Activated B cell treated with CpG ODN at 0.5 μM for 24 hours (primary cell): ENCODE measurements around the gene CPEB4. TPM values are rescaled to one million over a fixed set of nuclear protein-coding genes. Genes with fewer than 3 reads are reported as not detected.

ENCODE experiments used
- ATAC-seq: fragments of 200-7000 bp; cut with Tn5 transposase; one replicate; pipeline ENCODE4 v1.10.0; 2021; ENCODE audit warnings: low read depth, mild to moderate bottlenecking, moderate library complexity
- CTCF ChIA-PET: fragments of 350-600 bp; sonication (Branson Sonifier 250); formaldehyde crosslinking; loops from one replicate; lab custom pipeline; 2021; ENCODE audit warnings: antibody characterized with exemption; lab: Charles Lee
- POLR2A ChIA-PET: fragments of 350-600 bp; sonication (Branson Sonifier 250); formaldehyde crosslinking; loops from one replicate; lab custom pipeline; 2021; ENCODE audit warnings: antibody characterized with exemption; lab: Charles Lee
- DNase-seq: peaks from one replicate; pipeline ENCODE4 v3.0.0; 2022
- H3K27ac Mint-ChIP-seq: one replicate; pipeline ENCODE4 v1.8.0; 2020; ENCODE audit warnings: mixed read lengths
- H3K27me3 Mint-ChIP-seq: one replicate; pipeline ENCODE4 v1.8.0; 2021; ENCODE audit warnings: mixed read lengths
- H3K36me3 Mint-ChIP-seq: one replicate; pipeline ENCODE4 v1.8.0; 2021; ENCODE audit warnings: low read depth, mixed read lengths
- H3K4me1 Mint-ChIP-seq: one replicate; pipeline ENCODE4 v1.8.0; 2021; ENCODE audit warnings: mixed read lengths
- H3K4me3 Mint-ChIP-seq: one replicate; pipeline ENCODE4 v1.8.0; 2020; ENCODE audit warnings: mild to moderate bottlenecking, mixed read lengths
- H3K9me3 Mint-ChIP-seq: one replicate; pipeline ENCODE4 v1.8.0; 2020; ENCODE audit warnings: mixed read lengths
- CTCF ChIP-seq: fragments of 200-600 bp; IDR thresholded peaks from one replicate; pipeline ENCODE4 v1.8.0; 2022; ENCODE audit warnings: antibody characterized with exemption, mild to moderate bottlenecking
- intact Hi-C: fragments of 100-400 bp; cut with micrococcal nuclease; formaldehyde crosslinking; loops from one replicate; pipeline ENCODE4 v1.15.1; 2024
- total RNA-seq: library from RNA; stranded (reverse); gene quantifications from 2 replicates; pipeline ENCODE4 v1.2.3, GENCODE V29; 2022

The CPEB4 gene
- total RNA-seq, 1 donor from 2014 or later, result 30.0 TPM

DNA sequence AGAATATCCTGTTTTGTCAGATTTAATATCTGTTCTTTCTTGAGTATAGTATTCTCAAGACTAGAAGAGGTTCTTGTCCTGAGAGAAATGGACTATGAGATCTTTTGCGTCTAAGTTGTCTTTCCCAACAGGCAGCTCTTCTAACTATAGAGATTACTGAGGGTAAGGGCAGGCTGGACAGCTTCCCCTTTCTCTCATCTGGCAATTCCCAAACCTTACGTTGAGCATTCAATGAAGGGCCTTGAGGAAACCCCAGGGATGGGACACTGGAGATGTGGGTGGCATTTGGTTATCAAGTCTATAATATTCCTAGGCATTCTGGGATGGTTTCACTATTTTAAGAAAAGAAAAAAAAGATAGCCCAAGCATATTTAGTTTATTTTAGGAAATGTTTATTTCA lies 72.8 kb downstream of the CPEB4 start:
- intact Hi-C loops, result no loop called here
- Mint-ChIP-seq H3K4me3 (no peak overlapping the region), H3K4me1 (no peaks in the 10 kb centered on the region), H3K27me3 (no peaks in the 10 kb centered on the region), H3K9me3 (no peaks in the 10 kb centered on the region), H3K36me3 (peaks cover 16% of the 10 kb centered on the region), H3K27ac (no peak overlapping the region)
- TF ChIP-seq CTCF, result no peak
- no peak for DNase-seq
- no peak for ATAC-seq
- POLR2A ChIA-PET, result no interaction called here
- CTCF ChIA-PET, result interaction anchor here (2.5 kb wide), 1 partner anchor 345 kb away, joined by 6 read pairs; no protein-coding TSS in a partner anchor

DNA sequence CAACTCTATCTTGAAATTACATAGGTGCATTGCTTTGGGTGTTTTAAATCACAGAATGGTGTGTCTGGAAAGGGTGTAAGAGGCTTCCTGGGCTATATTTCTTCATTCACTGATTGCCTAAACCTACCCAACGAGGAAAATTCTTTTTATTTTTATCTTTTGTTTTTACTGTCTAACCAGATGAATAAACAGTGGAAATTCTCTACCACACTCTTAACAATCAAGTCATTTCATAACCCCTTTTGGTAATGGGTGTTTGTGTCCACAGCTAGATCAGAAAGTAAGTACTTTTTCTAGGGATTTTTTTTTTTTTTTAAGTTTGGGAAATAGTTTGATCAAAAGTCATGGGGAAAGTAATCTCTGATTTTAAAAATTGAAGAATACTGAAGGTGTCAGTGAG lies 73.3 kb downstream of the CPEB4 start:
- no peaks in the 10 kb centered on the region for H3K27me3 Mint-ChIP-seq
- H3K9me3 Mint-ChIP-seq, result no peaks in the 10 kb centered on the region
- no peaks in the 10 kb centered on the region for H3K4me1 Mint-ChIP-seq
- ChIA-PET CTCF (interaction anchor here (2.5 kb wide), 1 partner anchor 346 kb away, joined by 6 read pairs; no protein-coding TSS in a partner anchor), POLR2A (no interaction called here)
- ATAC-seq (no peak), DNase-seq (no peak)
- no peak for TF ChIP-seq CTCF
- H3K36me3 Mint-ChIP-seq, result peaks cover 13% of the 10 kb centered on the region
- no peak overlapping the region for H3K4me3 Mint-ChIP-seq
- intact Hi-C loops, result no loop called here
- no peak overlapping the region for H3K27ac Mint-ChIP-seq

DNA sequence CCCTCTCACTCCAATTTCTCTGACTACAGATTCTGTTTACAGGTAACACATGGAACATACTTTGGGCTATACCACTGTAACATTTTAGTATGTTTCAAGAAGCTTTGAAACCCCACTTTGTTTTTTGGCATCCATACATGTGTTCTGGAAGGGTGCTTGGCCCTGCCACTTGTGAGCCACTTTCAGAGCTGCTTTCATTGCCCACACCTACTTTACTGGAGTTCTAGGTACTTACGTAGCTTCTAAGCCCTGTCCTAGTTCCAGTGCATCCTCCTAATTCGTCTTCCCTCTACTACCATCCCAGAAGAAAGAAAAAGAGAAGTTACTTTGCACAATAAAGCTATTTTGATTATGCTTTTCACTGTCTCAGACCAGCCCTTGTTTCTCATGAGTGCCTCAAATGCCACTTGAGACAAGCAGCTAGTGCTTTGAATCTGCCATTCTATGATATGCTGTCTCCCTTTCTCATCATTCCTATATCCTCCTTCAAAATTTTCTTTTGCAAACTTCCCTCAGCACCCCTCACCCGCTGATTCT lies 74.4 kb downstream of the CPEB4 start:
- no peaks in the 10 kb centered on the region for H3K9me3 Mint-ChIP-seq
- DNase-seq (no peak), ATAC-seq (no peak)
- POLR2A ChIA-PET, result no interaction called here
- no peak overlapping the region for H3K4me3 Mint-ChIP-seq
- no peaks in the 10 kb centered on the region for H3K4me1 Mint-ChIP-seq
- CTCF ChIA-PET, result interaction anchor here (2.5 kb wide), 1 partner anchor 347 kb away, joined by 6 read pairs; no protein-coding TSS in a partner anchor
- no peaks in the 10 kb centered on the region for H3K27me3 Mint-ChIP-seq
- no peak overlapping the region for H3K27ac Mint-ChIP-seq
- intact Hi-C loops, result no loop called here
- no peak for TF ChIP-seq CTCF
- H3K36me3 Mint-ChIP-seq, result peaks cover 12% of the 10 kb centered on the region

- TF ChIP-seq CTCF, result no peak
- Mint-ChIP-seq H3K4me1 (no peaks in the 10 kb centered on the region), H3K36me3 (peaks cover 6% of the 10 kb centered on the region), H3K9me3 (no peaks in the 10 kb centered on the region), H3K27me3 (no peaks in the 10 kb centered on the region), H3K27ac (no peak overlapping the region), H3K4me3 (no peak overlapping the region)
- ChIA-PET POLR2A (no interaction called here), CTCF (interaction anchor here (1.1 kb wide), 1 partner anchor 38 kb away, joined by 4 read pairs; no protein-coding TSS in a partner anchor)
- DNase-seq (no peak), ATAC-seq (no peak)
- intact Hi-C loops, result no loop called here
These were observed 75.2 kb downstream of the CPEB4 start for GRCh38 chr5:173963182-173963838.

DNA sequence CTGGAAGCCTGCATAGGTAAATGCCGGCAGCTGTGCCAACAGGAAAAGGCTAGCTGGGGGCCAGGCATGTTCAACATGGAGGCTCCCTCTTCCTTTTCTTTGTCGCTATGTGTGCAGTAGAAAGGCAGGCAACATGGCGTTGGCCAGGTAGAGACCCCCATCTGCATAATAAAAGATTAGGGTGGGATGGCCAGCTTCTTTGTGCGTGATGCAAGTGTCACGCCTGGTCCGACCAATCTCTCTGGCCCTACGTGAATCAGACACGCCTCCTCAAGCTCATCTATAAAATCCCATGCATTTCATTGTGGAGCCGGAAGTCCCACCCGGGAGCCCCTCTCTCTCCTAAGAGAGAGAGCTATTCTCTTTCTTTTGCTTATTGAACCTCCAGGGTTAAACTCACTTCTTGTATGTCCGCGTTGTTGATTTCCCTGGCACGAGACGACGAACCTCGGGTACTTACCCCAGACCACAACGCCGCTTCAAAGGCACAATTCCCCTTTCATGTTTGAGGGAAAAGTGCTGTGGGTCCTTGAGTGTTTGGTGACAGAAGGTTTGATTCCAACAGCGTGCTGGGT lies 75.8 kb downstream of the CPEB4 start:
- intact Hi-C loops, result no loop called here
- Mint-ChIP-seq H3K9me3 (no peaks in the 10 kb centered on the region), H3K27me3 (no peaks in the 10 kb centered on the region), H3K27ac (no peak overlapping the region), H3K4me1 (no peaks in the 10 kb centered on the region), H3K36me3 (peaks cover 6% of the 10 kb centered on the region), H3K4me3 (no peak overlapping the region)
- no peak for ATAC-seq
- no peak for TF ChIP-seq CTCF
- ChIA-PET CTCF (interaction anchor here (1.1 kb wide), 1 partner anchor 39 kb away, joined by 4 read pairs; no protein-coding TSS in a partner anchor), POLR2A (no interaction called here)
- DNase-seq, result no peak
